Measurements from ENCODE around the gene PLEKHB2. TPM values are rescaled to one million over a fixed set of nuclear protein-coding genes. Genes with fewer than 3 reads are reported as not detected.
"Not testable (repeated sequence)": the region's sequence is repeated elsewhere in the genome, so short reads cannot be mapped to it uniquely, and the experiment has no call there.

PLEKHB2 gene
- total RNA-seq, 1 donor from 2014 or later: 204 TPM

DNA sequence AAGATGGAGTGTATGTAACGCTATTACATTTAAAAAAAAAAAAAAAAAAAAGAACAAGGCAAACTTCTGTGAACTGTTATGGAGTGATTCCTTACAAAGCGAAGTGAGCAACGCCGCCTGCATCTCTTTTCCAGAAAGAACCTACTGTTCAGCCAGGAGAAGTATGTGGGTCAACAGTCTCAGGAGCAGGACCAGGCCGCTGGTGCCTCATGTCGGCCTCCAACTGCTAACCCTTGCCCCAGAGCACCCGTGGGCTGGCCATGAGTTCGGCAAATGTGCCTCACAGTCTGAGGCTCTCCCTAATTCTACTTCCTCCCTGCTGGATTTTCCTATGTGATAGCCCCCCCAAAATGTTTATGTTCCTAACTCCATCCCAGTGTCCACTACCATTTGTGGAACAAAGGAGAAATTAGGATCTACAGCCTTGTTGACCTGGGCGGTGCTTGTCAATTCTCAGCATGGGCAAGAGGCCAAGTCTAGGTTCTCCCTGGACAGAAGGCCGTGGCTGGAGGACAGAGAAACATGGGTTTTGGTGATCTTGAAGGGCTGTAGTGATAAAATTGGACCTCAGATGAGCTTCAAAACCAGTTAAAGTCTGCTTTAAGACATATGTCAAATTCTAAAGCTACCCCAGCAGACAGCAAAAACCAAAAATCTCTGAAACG, 27.8 kb upstream of the PLEKHB2 start:
- Histone ChIP-seq H3K36me3 (ENCODE audit: control insufficient read depth, insufficient read depth, low read length) (peaks cover 20% of the 10 kb centered on the region), H3K4me3 (ENCODE audit: low read depth, low read length) (no peak overlapping the region), H3K27me3 (ENCODE audit: control insufficient read depth, insufficient read depth, low read length) (no peaks in the 10 kb centered on the region)
- DNase-seq (ENCODE audit: low read depth) (no peak), FAIRE-seq (no peak)
- TF ChIP-seq, protein P1, sequence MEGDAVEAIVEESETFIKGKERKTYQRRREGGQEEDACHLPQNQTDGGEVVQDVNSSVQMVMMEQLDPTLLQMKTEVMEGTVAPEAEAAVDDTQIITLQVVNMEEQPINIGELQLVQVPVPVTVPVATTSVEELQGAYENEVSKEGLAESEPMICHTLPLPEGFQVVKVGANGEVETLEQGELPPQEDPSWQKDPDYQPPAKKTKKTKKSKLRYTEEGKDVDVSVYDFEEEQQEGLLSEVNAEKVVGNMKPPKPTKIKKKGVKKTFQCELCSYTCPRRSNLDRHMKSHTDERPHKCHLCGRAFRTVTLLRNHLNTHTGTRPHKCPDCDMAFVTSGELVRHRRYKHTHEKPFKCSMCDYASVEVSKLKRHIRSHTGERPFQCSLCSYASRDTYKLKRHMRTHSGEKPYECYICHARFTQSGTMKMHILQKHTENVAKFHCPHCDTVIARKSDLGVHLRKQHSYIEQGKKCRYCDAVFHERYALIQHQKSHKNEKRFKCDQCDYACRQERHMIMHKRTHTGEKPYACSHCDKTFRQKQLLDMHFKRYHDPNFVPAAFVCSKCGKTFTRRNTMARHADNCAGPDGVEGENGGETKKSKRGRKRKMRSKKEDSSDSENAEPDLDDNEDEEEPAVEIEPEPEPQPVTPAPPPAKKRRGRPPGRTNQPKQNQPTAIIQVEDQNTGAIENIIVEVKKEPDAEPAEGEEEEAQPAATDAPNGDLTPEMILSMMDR (IDR thresholded peaks at IDR 0.05; ENCODE audit: insufficient read depth, low read length, severe bottlenecking): no peak

DNA sequence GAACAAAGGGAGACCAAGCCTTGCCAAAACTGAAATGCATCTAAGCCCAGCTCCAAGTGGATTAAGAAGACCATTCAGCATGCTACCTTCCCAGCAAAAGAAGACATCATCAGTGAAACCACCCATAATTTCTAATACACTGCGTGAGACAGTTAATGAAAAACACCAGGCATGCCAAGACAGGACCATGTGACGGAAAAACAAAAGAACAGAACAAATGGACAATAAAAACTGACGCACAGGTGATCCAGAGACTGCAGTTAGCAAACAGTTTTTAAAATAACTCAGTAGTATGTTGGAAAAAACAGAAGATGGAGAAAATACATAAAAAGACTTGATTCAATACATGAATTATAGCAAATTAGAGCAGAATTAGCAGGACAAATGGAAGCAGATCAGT, 27.2 kb upstream of the PLEKHB2 start:
- DNase-seq (ENCODE audit: low read depth): no peak
- no peak overlapping the region for H3K4me3 ChIP-seq (ENCODE audit: low read depth, low read length)
- FAIRE-seq: no peak
- H3K36me3 ChIP-seq (ENCODE audit: control insufficient read depth, insufficient read depth, low read length): peaks cover 20% of the 10 kb centered on the region
- no peaks in the 10 kb centered on the region for H3K27me3 ChIP-seq (ENCODE audit: control insufficient read depth, insufficient read depth, low read length)
- TF ChIP-seq, protein P1 (IDR thresholded peaks at IDR 0.05; ENCODE audit: insufficient read depth, low read length, severe bottlenecking): no peak

DNA sequence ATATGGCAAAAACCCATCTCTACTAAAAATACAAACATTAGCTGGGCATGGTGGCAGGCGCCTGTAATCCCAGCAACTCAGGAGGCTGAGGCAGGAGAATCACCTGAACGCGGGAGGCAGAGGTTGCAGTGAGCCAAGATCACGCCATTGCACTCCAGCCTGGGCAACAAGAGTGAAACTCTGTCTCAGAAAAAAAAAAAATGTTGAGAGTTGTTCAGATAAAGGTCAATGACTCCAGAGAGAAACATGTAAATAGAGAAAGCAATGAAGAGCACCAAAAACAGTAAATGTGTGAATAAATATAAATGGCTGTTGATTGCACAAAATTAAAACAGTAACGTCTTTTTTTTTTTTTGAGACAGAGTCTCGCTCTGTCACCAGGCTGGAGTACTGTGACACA, 25.2 kb upstream of the PLEKHB2 start:
- not testable (repeated sequence) for DNase-seq (ENCODE audit: low read depth); FAIRE-seq; H3K27me3 ChIP-seq (ENCODE audit: control insufficient read depth, insufficient read depth, low read length); H3K4me3 ChIP-seq (ENCODE audit: low read depth, low read length)
- H3K36me3 ChIP-seq (ENCODE audit: control insufficient read depth, insufficient read depth, low read length): peaks cover 19% of the 10 kb centered on the region

DNA sequence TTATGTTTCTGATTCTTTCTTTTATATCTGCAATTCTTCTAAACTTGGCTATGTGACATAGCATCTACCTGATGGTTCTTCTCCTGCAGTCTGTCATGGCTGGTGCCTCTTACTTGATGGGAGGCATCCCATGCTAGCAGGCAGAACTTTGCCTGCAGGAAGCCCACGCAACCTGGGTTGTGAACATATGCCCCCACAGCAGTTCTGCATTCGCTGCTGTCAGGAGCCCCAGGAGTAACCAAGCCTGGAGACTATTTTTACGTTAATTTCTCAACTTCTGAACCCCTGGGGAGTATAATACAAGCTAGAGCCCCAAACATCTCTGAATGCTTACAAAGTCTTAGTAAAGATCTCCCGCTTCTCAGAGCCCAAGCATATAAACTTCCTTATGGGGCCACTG, 23.9 kb upstream of the PLEKHB2 start:
- H3K27me3 ChIP-seq (ENCODE audit: control insufficient read depth, insufficient read depth, low read length): no peaks in the 10 kb centered on the region
- DNase-seq (ENCODE audit: low read depth) (no peak), FAIRE-seq (no peak)
- TF ChIP-seq, protein P1 (IDR thresholded peaks at IDR 0.05; ENCODE audit: insufficient read depth, low read length, severe bottlenecking): no peak
- H3K4me3 ChIP-seq (ENCODE audit: low read depth, low read length): no peak overlapping the region
- H3K36me3 ChIP-seq (ENCODE audit: control insufficient read depth, insufficient read depth, low read length): peaks cover 17% of the 10 kb centered on the region

DNA sequence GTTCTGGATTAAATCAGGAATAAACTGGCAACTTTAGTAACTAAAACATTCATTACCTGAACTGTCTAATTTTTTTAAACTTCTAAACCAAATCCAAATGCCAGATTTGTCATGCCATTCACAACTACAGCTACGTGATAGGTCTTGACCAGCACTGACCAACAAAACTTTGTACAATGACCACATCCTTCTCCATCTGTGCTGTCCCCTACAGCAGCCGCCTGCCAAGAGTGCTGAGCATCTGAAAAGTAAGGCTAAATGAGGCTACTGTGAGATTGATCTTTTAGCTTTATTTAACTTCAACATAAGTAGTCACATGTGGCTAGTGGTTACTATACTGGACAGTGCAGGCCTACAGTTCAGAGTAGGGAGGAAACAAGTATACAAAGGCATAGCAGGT, 19.5 kb upstream of the PLEKHB2 start:
- Histone ChIP-seq H3K36me3 (ENCODE audit: control insufficient read depth, insufficient read depth, low read length) (peaks cover 15% of the 10 kb centered on the region), H3K4me3 (ENCODE audit: low read depth, low read length) (no peak overlapping the region)

DNA sequence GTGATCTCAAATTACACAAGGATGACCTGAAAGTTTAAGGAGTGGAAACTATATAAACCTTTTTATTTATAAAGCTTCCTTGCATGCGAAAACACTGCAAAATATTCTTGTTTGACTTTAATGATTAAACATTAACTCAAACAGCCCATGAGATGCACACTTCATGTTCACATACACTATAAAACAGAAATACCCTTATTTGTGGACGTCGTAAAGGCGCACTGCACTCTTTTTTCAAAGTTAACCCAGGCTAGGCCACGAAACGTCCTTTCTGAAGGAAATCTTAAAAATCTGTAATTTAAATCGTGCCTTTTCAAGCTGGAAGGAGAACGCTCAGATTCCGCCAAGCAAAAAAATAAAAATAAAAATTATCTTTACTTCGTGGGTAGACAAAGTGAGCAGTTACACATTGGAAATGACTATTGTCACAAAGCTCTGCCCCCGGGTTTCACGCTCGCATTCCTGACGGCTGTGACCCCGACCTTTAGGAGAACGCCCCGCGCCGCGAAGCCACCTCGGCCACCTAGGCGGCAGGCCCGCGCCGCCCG, 12.6 kb upstream of the PLEKHB2 start:
- peaks cover 3% of the 10 kb centered on the region for H3K36me3 ChIP-seq (ENCODE audit: control insufficient read depth, insufficient read depth, low read length)
- DNase-seq (ENCODE audit: low read depth) (peak; percentile 8), FAIRE-seq (no peak)
- no peaks in the 10 kb centered on the region for H3K27me3 ChIP-seq (ENCODE audit: control insufficient read depth, insufficient read depth, low read length)
- peak overlapping the region; percentile 68 for H3K4me3 ChIP-seq (ENCODE audit: low read depth, low read length)
- TF ChIP-seq, protein P1 (IDR thresholded peaks at IDR 0.05; ENCODE audit: insufficient read depth, low read length, severe bottlenecking): no peak

More for the DNA sequence above, 19.5 kb upstream of the PLEKHB2 start:
- DNase-seq (ENCODE audit: low read depth) (no peak), FAIRE-seq (no peak)
- no peaks in the 10 kb centered on the region for H3K27me3 ChIP-seq (ENCODE audit: control insufficient read depth, insufficient read depth, low read length)
- TF ChIP-seq, protein P1 (IDR thresholded peaks at IDR 0.05; ENCODE audit: insufficient read depth, low read length, severe bottlenecking): no peak

Measured in bronchial epithelial cell (primary cell).